SK-N-SH treated with all-trans-retinoic acid at 6 μM for 48 hours (cell line): Measurements from ENCODE around the gene ARHGEF6.

Source experiments
- ATAC-seq: fragments of 200-7000 bp; cut with Tn5 transposase; 3 replicates; pipeline ENCODE4 v1.9.1; 2020; ENCODE audit warnings: mild to moderate bottlenecking, moderate library complexity
- ARNTL ChIP-seq: fragments of 450-650 bp; formaldehyde crosslinking; IDR thresholded peaks from 2 replicates; pipeline ENCODE4 v1.5.0; 2020; ENCODE audit warnings: low read depth, mild to moderate bottlenecking, moderate library complexity, borderline replicate concordance
- BACH2 ChIP-seq: fragments of 250-450 bp; sonication (Bioruptor Pico); IDR thresholded peaks from 2 replicates; pipeline ENCODE4 v1.9.0; 2021; ENCODE audit warnings: mild to moderate bottlenecking, borderline replicate concordance
- CSDC2 ChIP-seq: fragments of 250-450 bp; sonication (Bioruptor Pico); IDR thresholded peaks from 2 replicates; pipeline ENCODE4 v1.5.0; 2020; ENCODE audit warnings: mild to moderate bottlenecking, moderate library complexity
- ESRRG ChIP-seq: fragments of 250-450 bp; sonication (Bioruptor Pico); IDR thresholded peaks from 2 replicates; pipeline ENCODE4 v1.6.1; 2021; ENCODE audit warnings: mild to moderate bottlenecking
- GLIS3 ChIP-seq: fragments of 250-450 bp; sonication (Bioruptor Pico); IDR thresholded peaks from 2 replicates; pipeline ENCODE4 v1.5.0; 2020; ENCODE audit warnings: mild to moderate bottlenecking, moderate library complexity
- OSR1 ChIP-seq: fragments of 250-450 bp; sonication (Bioruptor Pico); IDR thresholded peaks from 2 replicates; pipeline ENCODE4 v1.8.0; 2022; ENCODE audit warnings: moderate library complexity, mild to moderate bottlenecking, inconsistent platforms
- POU6F1 ChIP-seq: fragments of 250-450 bp; sonication (Bioruptor Pico); IDR thresholded peaks from 2 replicates; pipeline ENCODE4 v1.8.0; 2021; ENCODE audit warnings: low read depth, mild to moderate bottlenecking, moderate library complexity, borderline replicate concordance
- PPARA ChIP-seq: fragments of 250-450 bp; sonication (Bioruptor Pico); IDR thresholded peaks from 2 replicates; pipeline ENCODE4 v1.5.0; 2020; ENCODE audit warnings: mild to moderate bottlenecking, borderline replicate concordance
- RARB ChIP-seq: fragments of 250-450 bp; sonication (Bioruptor Pico); IDR thresholded peaks from 2 replicates; pipeline ENCODE4 v1.8.0; 2021; ENCODE audit warnings: mild to moderate bottlenecking, moderate library complexity
- TCF4 ChIP-seq: fragments of 250-450 bp; sonication (Bioruptor Pico); IDR thresholded peaks from 2 replicates; pipeline ENCODE4 v1.8.0; 2021; ENCODE audit warnings: mild to moderate bottlenecking, moderate library complexity, borderline replicate concordance
- TOX ChIP-seq: fragments of 250-450 bp; sonication (Bioruptor Pico); IDR thresholded peaks from 2 replicates; pipeline ENCODE4 v1.8.0; 2021; ENCODE audit warnings: mild to moderate bottlenecking, moderate library complexity, borderline replicate concordance
- ZC3H10 ChIP-seq: fragments of 250-450 bp; sonication (Bioruptor Pico); IDR thresholded peaks from 2 replicates; pipeline ENCODE4 v1.5.1; 2021; ENCODE audit warnings: mild to moderate bottlenecking, moderate library complexity
- ZFP3 ChIP-seq: fragments of 250-450 bp; sonication (Bioruptor Pico); IDR thresholded peaks from 2 replicates; pipeline ENCODE4 v1.5.0; 2020; ENCODE audit warnings: mild to moderate bottlenecking, moderate library complexity
- ZFP30 ChIP-seq: fragments of 450-650 bp; formaldehyde crosslinking; IDR thresholded peaks from 2 replicates; pipeline ENCODE4 v1.5.0; 2022; ENCODE audit warnings: mild to moderate bottlenecking, moderate library complexity
- ZNF565 ChIP-seq: fragments of 450-650 bp; formaldehyde crosslinking; conservative IDR thresholded peaks from 2 replicates; pipeline ENCODE4 v1.5.0; 2020; ENCODE audit warnings: low read depth, mild to moderate bottlenecking, moderate library complexity
- ZNF8 ChIP-seq: fragments of 450-650 bp; formaldehyde crosslinking; IDR thresholded peaks from 2 replicates; pipeline ENCODE4 v1.5.0; 2020; ENCODE audit warnings: mild to moderate bottlenecking, moderate library complexity
- TF ChIP-seq, protein P1 (sequence below): fragments of 250-450 bp; sonication (Bioruptor Pico); IDR thresholded peaks from 2 replicates; pipeline ENCODE4 v1.8.0; 2020; ENCODE audit warnings: mild to moderate bottlenecking, moderate library complexity, borderline replicate concordance
- TF ChIP-seq, protein P2 (sequence below): fragments of 250-450 bp; sonication (Bioruptor Pico); IDR thresholded peaks from 2 replicates; pipeline ENCODE4 v1.5.0; 2020; ENCODE audit warnings: mild to moderate bottlenecking, moderate library complexity

Gene ARHGEF6

GRCh38 chrX:136742721-136743379, 37.9 kb downstream of the ARHGEF6 start:
- no peak for ATAC-seq
- TF ChIP-seq, protein P1, sequence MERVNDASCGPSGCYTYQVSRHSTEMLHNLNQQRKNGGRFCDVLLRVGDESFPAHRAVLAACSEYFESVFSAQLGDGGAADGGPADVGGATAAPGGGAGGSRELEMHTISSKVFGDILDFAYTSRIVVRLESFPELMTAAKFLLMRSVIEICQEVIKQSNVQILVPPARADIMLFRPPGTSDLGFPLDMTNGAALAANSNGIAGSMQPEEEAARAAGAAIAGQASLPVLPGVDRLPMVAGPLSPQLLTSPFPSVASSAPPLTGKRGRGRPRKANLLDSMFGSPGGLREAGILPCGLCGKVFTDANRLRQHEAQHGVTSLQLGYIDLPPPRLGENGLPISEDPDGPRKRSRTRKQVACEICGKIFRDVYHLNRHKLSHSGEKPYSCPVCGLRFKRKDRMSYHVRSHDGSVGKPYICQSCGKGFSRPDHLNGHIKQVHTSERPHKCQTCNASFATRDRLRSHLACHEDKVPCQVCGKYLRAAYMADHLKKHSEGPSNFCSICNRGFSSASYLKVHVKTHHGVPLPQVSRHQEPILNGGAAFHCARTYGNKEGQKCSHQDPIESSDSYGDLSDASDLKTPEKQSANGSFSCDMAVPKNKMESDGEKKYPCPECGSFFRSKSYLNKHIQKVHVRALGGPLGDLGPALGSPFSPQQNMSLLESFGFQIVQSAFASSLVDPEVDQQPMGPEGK = no peak
- TF ChIP-seq PPARA (no peak), ESRRG (CRISPR knock-in tag) (no peak), ZFP3 (no peak), OSR1 (CRISPR knock-in tag) (no peak), ARNTL (CRISPR knock-in tag) (no peak), TCF4 (no peak; the same call in 1 of the 2 replicates), CSDC2 (CRISPR knock-in tag) (no peak), ZNF8 (CRISPR knock-in tag) (no peak), POU6F1 (CRISPR knock-in tag) (no peak)

DNA sequence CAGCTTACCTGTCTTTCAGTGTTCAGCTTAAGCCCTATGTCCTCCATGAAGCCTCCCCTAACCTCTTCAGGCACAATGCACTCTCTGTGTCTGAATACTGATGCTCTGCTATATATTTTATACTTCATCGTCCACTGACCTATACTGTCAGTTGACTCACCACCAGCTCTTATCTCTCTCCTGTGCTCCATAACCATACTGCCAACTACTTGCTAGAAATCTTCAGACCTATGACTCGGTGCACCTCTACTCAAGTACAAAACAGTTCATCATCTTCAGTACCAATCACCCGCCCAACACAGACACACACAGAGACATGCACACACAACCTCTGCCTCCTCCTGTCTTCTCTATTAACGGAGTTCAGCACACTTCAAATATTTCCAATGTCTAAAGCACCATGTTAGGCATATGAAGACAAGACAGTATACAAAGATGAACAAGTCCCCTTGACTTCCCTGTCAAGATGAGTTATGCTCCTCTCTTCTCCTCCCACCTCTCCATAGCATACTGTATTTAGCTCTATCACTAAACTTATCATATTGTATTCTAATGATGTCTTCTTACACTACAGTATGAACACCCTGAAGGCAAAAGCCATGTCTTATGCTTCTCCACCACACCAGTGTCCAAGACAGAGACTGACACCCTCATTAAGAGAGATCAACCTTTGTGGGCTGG, 42.5 kb downstream of the ARHGEF6 start:
- TF ChIP-seq BACH2 (CRISPR knock-in tag) (no peak), GLIS3 (no peak), POU6F1 (CRISPR knock-in tag) (no peak), ZC3H10 (CRISPR knock-in tag) (no peak), ESRRG (CRISPR knock-in tag) (no peak), ARNTL (CRISPR knock-in tag) (no peak)
- TF ChIP-seq, protein P2, sequence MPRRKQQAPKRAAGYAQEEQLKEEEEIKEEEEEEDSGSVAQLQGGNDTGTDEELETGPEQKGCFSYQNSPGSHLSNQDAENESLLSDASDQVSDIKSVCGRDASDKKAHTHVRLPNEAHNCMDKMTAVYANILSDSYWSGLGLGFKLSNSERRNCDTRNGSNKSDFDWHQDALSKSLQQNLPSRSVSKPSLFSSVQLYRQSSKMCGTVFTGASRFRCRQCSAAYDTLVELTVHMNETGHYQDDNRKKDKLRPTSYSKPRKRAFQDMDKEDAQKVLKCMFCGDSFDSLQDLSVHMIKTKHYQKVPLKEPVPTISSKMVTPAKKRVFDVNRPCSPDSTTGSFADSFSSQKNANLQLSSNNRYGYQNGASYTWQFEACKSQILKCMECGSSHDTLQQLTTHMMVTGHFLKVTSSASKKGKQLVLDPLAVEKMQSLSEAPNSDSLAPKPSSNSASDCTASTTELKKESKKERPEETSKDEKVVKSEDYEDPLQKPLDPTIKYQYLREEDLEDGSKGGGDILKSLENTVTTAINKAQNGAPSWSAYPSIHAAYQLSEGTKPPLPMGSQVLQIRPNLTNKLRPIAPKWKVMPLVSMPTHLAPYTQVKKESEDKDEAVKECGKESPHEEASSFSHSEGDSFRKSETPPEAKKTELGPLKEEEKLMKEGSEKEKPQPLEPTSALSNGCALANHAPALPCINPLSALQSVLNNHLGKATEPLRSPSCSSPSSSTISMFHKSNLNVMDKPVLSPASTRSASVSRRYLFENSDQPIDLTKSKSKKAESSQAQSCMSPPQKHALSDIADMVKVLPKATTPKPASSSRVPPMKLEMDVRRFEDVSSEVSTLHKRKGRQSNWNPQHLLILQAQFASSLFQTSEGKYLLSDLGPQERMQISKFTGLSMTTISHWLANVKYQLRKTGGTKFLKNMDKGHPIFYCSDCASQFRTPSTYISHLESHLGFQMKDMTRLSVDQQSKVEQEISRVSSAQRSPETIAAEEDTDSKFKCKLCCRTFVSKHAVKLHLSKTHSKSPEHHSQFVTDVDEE (CRISPR knock-in tag) = no peak
- ATAC-seq = no peak

- no peak for ATAC-seq
- TF ChIP-seq RARB (CRISPR knock-in tag) (no peak), BACH2 (CRISPR knock-in tag) (no peak), ESRRG (CRISPR knock-in tag) (no peak), ZNF565 (no peak), TOX (no peak), ZFP30 (CRISPR knock-in tag) (no peak), CSDC2 (CRISPR knock-in tag) (no peak), OSR1 (CRISPR knock-in tag) (no peak)
- TF ChIP-seq, protein P1 = no peak
Observed at GRCh38 chrX:136736690-136737089, 44.0 kb downstream of the ARHGEF6 start.
